HG02623 (cell line): ENCODE measurements around the gene USP17L5.
"Not testable (repeated sequence)": the region's sequence is repeated elsewhere in the genome, so short reads cannot be mapped to it uniquely, and the experiment has no call there.

ENCODE experiments used
- ATAC-seq: cut with Tn5 transposase; IDR thresholded peaks from one replicate; pipeline ENCODE4 v1.9.1; 2021; ENCODE audit warnings: moderate library complexity; ENCODE audit not compliant: unreplicated experiment

The USP17L5 gene

GRCh38 chr4:9339103-9339502 is at the start of gene USP17L5:
Gene USP17L5, plus strand, starts transcription at chr4:9339403. Its CDS starts 0 bp downstream, at chr4:9339403.
- not testable (repeated sequence) for ATAC-seq

GRCh38 chr4:9324191-9324590 is 15.0 kb upstream of the USP17L5 start:
- not testable (repeated sequence) for ATAC-seq

GRCh38 chr4:9324865-9325264 is 14.3 kb upstream of the USP17L5 start, which contains the start of gene USP17L24:
Gene USP17L24, plus strand, starts transcription at chr4:9325165. Its CDS starts 0 bp downstream, at chr4:9325165.
- not testable (repeated sequence) for ATAC-seq

- ATAC-seq = not testable (repeated sequence)
These were observed 9.6 kb upstream of the USP17L5 start, which contains the start of gene USP17L25 for GRCh38 chr4:9329611-9330010. Gene USP17L25, plus strand, starts transcription at chr4:9329911. Its CDS starts 0 bp downstream, at chr4:9329911.

GRCh38 chr4:9334358-9334757 is 4.8 kb upstream of the USP17L5 start, which contains the start of gene USP17L26:
Gene USP17L26, plus strand, starts transcription at chr4:9334658. Its CDS starts 0 bp downstream, at chr4:9334658.
- ATAC-seq = not testable (repeated sequence)

GRCh38 chr4:9343848-9344247 is 4.6 kb downstream of the USP17L5 start, which contains the start of gene USP17L27:
Gene USP17L27, plus strand, starts transcription at chr4:9344148. Its CDS starts 0 bp downstream, at chr4:9344148.
- ATAC-seq = not testable (repeated sequence)

GRCh38 chr4:9348593-9348992 is 9.4 kb downstream of the USP17L5 start, which contains the start of gene USP17L28:
Gene USP17L28, plus strand, starts transcription at chr4:9348893. Its CDS starts 0 bp downstream, at chr4:9348893.
- not testable (repeated sequence) for ATAC-seq

GRCh38 chr4:9350866-9351265 is 11.7 kb downstream of the USP17L5 start:
- not testable (repeated sequence) for ATAC-seq

- ATAC-seq = not testable (repeated sequence)
These were observed 14.1 kb downstream of the USP17L5 start, which contains the start of gene USP17L29 for GRCh38 chr4:9353338-9353737. Gene USP17L29, plus strand, starts transcription at chr4:9353638. Its CDS starts 0 bp downstream, at chr4:9353638.

- ATAC-seq = not testable (repeated sequence)
These were observed 23.6 kb downstream of the USP17L5 start, which contains the start of gene USP17L30 for GRCh38 chr4:9362829-9363228. Gene USP17L30, plus strand, starts transcription at chr4:9363129. Its CDS starts 0 bp downstream, at chr4:9363129.

GRCh38 chr4:9379881-9380280 is 40.7 kb downstream of the USP17L5 start:
- ATAC-seq = not testable (repeated sequence)

- ATAC-seq = not testable (repeated sequence)
These were observed 41.9 kb downstream of the USP17L5 start for GRCh38 chr4:9381012-9381534.

GRCh38 chr4:9384126-9384525 is 44.9 kb downstream of the USP17L5 start:
- ATAC-seq = no peak

- ATAC-seq = not testable (repeated sequence)
These were observed 49.8 kb downstream of the USP17L5 start for GRCh38 chr4:9389001-9389400.
